ENCODE data around the gene ITPKC. TPM values are rescaled to one million over a fixed set of nuclear protein-coding genes. Genes with fewer than 3 reads are reported as not detected.

The ITPKC gene
- total and polyA plus RNA-seq, 7 donors, result 6.9 to 19.2 (median 14.5) TPM

GRCh38 chr19:40739871-40740703 is 23.2 kb downstream of the ITPKC start:
- Histone ChIP-seq H3K4me1 (no peaks in the 10 kb centered on the region), H3K4me3 (no peak overlapping the region), H3K27ac (peak overlapping the region; percentile 30), H3K36me3 (ENCODE audit: insufficient read depth in 1 of 2, low read depth in 1 of 2) (peaks cover 5 to 81% of the 10 kb centered on the region in 2 donors), H3K27me3 (ENCODE audit: insufficient read depth in 3 of 3, low read length in 2 of 3) (no peaks in the 10 kb centered on the region), H3K9me3 (no peaks in the 10 kb centered on the region)
- peak; percentile 10 to 40 (median 12) for ATAC-seq
- DNase-seq, result no peak
- 75 to 87% (median 81%) methylated on average over 15 to 16 of the region's 16 CpGs for WGBS, 3 donors
- intact Hi-C loops (cut with DNase I), result no loop called here
- TF ChIP-seq, protein P1, sequence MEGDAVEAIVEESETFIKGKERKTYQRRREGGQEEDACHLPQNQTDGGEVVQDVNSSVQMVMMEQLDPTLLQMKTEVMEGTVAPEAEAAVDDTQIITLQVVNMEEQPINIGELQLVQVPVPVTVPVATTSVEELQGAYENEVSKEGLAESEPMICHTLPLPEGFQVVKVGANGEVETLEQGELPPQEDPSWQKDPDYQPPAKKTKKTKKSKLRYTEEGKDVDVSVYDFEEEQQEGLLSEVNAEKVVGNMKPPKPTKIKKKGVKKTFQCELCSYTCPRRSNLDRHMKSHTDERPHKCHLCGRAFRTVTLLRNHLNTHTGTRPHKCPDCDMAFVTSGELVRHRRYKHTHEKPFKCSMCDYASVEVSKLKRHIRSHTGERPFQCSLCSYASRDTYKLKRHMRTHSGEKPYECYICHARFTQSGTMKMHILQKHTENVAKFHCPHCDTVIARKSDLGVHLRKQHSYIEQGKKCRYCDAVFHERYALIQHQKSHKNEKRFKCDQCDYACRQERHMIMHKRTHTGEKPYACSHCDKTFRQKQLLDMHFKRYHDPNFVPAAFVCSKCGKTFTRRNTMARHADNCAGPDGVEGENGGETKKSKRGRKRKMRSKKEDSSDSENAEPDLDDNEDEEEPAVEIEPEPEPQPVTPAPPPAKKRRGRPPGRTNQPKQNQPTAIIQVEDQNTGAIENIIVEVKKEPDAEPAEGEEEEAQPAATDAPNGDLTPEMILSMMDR (IDR thresholded peaks at IDR 0.05), result no peak

DNA sequence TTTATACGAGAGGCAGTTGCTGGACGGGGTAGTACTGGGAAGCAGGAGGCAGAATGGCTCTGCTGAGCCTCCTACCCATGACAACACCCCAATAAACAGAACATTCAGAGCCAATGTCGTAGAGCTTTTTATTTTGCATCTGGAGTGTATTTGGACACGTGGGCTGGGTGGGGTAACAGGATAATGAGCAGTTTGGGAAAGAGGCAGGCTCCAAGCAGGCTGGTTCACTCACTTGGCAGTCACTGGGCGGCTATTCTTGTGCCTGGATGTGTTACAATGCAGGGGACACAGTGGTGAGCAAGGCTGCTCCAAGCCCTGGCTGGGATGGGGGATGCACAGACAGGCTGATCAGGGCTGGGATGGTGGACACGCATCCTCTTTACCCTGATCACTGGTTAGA is 23.8 kb downstream of the ITPKC start:
- Histone ChIP-seq H3K9me3 (no peaks in the 10 kb centered on the region), H3K4me3 (no peak overlapping the region), H3K4me1 (peaks cover 5% of the 10 kb centered on the region), H3K27ac (peak overlapping the region; percentile 10), H3K36me3 (ENCODE audit: insufficient read depth in 1 of 2, low read depth in 1 of 2) (peaks cover 2 to 74% of the 10 kb centered on the region in 2 donors), H3K27me3 (ENCODE audit: insufficient read depth in 3 of 3, low read length in 2 of 3) (no peaks in the 10 kb centered on the region)
- WGBS, 3 donors, result 37 to 60% (median 46%) methylated on average over 6 of the region's 6 CpGs
- TF ChIP-seq, protein P1 (IDR thresholded peaks at IDR 0.05), result no peak
- intact Hi-C loops (cut with DNase I), result no loop called here
- DNase-seq (peak; percentile 75 to 86), ATAC-seq (peak; percentile 56 to 86 (median 78))

DNA sequence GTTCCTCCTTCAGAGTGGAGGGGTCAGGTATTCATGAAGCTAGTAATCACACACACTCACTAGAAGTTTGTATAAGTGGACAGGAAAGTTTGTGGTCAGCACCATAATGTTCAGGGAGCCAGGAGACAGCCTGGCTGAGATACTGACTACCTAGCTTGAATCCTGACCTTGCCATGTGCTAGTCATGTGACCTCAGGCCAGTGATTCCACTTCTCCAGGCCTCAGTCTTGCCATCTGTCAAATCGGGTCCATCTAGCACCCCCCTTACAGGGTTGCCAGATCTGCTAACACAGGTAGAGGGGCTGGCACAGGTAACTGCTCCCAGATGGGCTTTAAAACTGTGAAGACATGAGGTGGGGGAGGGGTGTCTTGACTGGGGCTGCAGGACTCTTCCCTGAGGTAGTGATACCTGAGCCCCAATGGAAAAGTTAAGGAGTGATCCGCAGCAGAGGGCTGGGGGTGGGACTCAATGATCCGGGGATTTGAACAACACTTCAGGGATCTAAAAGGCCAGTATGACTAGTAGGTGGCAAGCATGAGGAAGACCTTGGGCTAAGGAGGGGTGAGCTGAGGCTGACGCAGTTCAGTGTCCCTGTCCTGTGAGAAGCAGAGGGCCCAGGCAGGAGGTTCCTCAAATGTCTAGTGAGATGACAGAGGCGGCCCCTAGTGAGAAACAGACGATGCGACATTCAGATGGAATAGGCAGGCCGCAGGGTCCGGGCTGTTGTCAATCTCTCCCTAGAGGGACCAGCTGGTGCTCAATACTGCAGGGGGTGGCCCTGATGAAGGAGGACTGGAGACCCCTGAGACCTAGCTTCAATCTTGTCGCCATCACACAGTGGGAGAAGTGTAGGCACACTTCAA is 24.8 kb downstream of the ITPKC start:
- H3K27me3 ChIP-seq (ENCODE audit: insufficient read depth in 3 of 3, low read length in 2 of 3), result no peaks in the 10 kb centered on the region
- peak overlapping the region; percentile 10 for H3K27ac ChIP-seq
- no peak overlapping the region for H3K4me3 ChIP-seq
- DNase-seq, result no peak
- intact Hi-C loops (cut with DNase I), result no loop called here
- H3K36me3 ChIP-seq (ENCODE audit: insufficient read depth in 1 of 2, low read depth in 1 of 2), result peaks cover 0 to 64% of the 10 kb centered on the region in 2 donors
- TF ChIP-seq, protein P1 (IDR thresholded peaks at IDR 0.05), result no peak
- no peaks in the 10 kb centered on the region for H3K9me3 ChIP-seq
- peak in 1 of 4 donors; percentile 1 for ATAC-seq
- 67 to 83% (median 75%) methylated on average over 10 of the region's 10 CpGs for WGBS, 3 donors
- peaks cover 6% of the 10 kb centered on the region for H3K4me1 ChIP-seq

DNA sequence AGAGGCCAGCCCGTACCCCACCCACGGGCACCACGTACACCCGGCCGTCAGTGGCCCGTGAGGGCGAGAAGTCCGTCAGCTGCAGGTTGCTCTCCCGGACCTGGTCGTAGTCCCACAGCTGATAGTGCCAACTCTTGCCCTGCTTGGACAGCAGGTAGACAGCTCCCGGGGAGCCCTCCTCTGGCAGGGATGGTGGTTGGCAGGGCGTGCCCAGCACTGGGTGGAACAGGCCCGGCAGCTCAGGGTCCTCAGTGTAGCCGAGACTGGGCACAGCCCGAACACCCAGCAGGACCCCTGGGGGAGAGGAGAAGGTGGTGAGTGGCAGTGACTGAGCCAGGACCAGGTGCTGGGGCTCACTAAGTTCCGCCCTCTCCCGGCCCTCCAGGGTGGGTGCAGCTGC is 25.6 kb downstream of the ITPKC start:
- ATAC-seq, result peak in 3 of 4 donors; percentile 4 to 23 (median 21)
- Histone ChIP-seq H3K36me3 (ENCODE audit: insufficient read depth in 1 of 2, low read depth in 1 of 2) (peaks cover 0 to 57% of the 10 kb centered on the region in 2 donors), H3K27ac (no peak overlapping the region), H3K4me3 (no peak overlapping the region), H3K27me3 (ENCODE audit: insufficient read depth in 3 of 3, low read length in 2 of 3) (no peaks in the 10 kb centered on the region), H3K4me1 (peaks cover 6% of the 10 kb centered on the region), H3K9me3 (no peaks in the 10 kb centered on the region)
- intact Hi-C loops (cut with DNase I), result no loop called here
- TF ChIP-seq, protein P1 (IDR thresholded peaks at IDR 0.05), result no peak
- 64 to 81% (median 67%) methylated on average over 16 to 17 of the region's 17 CpGs for WGBS, 3 donors
- no peak for DNase-seq
